ENCODE measurements around the gene ZFTA.
A peak's percentile ranks its signal among the peaks of the same experiment; 100 is the strongest.
"Not testable (repeated sequence)": the region's sequence is repeated elsewhere in the genome, so short reads cannot be mapped to it uniquely, and the experiment has no call there.

Gene ZFTA

DNA sequence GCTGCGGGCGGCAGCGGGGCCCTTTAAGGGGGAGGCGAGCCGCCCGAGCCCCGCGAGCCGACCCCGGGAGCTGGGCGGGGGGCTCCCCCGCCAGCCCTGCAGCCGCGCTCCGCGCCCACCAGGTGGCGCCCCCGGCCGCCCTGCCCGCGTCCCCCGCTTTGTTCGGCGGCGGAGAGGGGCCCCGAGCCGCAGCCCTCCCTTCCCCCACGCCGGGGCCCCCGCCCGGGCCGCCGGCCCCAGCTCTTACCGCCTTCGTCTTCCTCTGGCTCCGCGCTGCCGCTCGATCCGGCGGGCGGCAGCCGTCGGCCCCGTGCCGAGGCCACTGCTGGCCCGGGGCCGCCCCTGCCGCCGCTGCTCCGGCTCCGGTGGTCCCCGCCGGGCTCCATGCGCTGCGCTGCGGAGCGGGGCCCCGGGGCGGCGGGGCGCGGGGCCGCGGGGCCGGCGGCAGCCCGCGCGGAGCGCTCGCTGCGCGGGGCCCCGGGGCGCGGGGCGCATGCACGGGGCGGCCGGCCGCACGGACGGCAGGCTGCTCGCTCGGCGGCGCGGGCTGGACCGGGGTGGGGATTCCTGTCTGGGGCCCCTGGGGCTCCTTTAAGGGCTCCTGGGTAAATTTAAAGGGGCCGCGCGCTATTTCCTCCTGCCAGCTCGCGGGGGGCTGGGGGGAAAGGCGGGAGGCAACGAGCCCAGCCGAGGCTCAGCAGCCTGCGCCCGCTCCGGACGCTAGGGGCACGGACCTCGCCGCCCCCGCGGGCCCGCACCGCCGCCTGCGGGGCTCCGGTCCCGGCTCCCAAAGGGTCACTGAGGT, at the start of gene ZFTA:
Gene ZFTA (minus strand): TSS at position 539 of the 805 bp plus-strand sequence. CDS start 153 bp downstream, at position 386.
- peak in 1 of 2 donors; percentile 55 for DNase-seq (ENCODE audit: extremely low read depth in 1 of 2, low read depth in 1 of 2)

DNA sequence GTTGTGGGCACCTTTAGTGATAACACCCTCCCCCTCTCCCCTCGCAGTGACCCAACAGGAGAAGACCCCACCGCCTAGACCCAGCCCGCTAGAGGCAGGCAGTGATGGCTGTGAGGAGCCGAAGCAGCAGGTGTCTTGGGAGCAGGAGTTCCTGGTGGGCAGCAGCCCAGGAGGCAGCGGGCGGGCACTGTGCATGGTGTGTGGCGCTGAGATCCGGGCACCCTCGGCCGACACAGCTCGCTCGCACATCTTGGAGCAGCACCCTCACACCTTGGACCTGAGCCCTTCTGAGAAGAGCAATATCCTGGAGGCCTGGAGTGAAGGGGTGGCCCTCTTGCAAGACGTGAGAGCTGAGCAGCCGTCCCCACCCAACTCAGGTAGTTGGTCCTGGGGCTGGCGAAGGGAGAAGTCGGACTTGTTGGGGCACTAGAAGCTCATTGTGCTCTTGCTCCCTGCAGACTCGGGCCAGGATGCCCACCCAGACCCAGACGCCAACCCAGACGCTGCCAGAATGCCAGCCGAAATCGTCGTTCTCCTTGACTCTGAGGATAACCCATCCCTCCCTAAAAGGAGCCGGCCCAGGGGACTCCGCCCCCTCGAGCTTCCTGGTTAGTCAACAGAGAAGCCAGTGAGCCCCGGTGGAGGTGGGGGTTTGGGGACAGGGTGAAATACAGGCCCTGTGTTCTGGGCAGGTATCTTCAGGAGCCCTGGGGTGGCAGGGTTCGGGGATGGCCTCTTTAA, 49.4 kb upstream of the ZFTA start:
- DNase-seq (ENCODE audit: extremely low read depth in 1 of 2, low read depth in 1 of 2): no peak

DNA sequence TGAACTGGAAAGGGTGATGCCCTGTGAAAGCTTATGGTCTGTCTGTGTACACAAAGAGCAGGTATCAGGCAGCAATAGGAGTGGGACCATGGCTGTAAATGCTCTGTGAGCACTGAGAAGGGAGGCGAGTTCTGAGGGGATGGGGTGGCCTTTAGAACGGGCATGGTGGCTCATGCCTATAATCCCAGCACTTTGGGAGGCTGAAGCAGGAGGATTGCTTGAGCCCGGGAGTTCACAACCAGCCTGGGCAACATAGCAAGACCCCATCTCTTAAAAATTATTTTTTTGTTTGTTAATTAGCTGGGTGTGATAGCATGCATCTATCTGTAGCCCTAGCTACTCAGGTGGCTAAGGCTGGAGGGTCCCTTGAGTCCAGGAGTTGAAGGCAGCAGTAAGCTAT, 48.2 kb upstream of the ZFTA start:
- DNase-seq (ENCODE audit: extremely low read depth in 1 of 2, low read depth in 1 of 2): no peak

DNA sequence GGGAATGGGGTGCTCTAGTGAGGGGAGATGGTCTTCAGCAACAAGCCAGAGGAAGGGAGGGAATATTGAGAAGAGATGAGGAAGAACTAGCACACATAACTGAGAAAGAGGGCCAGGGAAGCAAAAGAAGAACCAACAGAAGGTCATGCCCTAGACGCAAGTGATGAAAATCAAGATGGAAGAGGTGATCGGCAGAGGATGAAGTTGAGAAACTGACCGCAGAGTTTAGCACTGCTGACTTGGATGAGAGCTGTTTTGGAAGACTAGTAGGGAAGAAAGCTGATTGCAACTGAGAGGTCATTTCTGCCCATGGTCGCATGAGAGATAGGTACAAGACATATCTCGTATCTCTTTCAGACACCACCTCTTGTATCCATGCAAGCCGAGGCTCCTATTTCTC, 47.6 kb upstream of the ZFTA start:
- DNase-seq (ENCODE audit: extremely low read depth in 1 of 2, low read depth in 1 of 2): no peak

DNA sequence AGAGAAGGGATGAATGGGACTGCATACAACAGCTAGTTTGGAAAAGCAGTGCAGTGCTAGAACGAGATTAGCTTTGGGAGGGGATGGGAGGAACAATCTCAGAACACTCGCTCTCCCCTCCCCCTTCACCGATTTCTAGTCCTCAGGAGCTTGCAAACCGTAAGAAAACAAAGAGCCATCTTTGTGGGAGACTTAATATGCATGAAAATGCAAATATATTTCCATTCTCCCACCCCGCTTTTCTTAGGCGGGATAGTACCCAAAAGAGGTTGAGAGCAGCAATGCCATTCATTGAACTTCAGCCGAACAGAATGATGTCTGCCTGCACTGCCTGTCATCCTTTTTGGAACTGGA, 45.8 kb upstream of the ZFTA start:
- no peak for DNase-seq (ENCODE audit: extremely low read depth in 1 of 2, low read depth in 1 of 2)

DNA sequence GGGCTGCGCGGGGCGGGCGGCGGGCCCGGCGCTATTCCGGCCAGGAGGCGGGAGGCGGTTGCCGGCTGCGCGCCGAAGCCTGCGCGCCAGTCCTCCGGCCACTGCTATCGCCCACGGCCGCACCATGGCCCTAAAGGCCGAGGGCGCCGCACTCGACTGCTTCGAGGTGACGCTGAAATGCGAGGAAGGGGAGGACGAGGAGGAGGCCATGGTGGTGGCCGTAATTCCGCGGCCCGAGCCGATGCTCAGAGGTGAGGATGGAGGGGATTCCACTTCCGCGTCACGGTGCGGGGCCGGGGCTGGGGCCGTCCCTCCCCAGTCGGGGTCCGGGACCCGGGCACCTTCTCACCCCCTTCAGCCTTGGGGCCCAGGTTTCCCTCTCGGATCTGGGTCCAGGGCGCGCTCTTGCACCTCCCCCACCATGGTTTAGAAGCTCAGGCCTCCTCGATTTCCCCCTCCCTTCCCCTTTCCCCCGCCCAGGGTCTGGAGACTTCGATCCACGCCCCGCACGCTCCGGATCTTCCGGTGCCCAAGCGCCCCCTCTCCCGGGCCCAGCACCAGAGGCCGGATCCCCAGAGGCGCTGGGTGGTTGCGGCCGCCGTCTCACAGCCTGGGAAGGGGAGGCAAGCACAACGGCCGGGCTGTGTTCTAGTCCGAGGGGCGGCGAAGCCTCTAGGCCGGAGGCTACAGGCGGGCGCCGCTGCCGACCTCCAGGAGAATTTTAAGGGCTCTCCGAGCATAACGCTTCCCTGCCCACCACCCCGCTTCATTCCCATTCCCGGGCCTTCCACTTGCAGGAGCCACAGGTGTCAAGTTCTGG, 45.2 kb upstream of the ZFTA start:
- DNase-seq (ENCODE audit: extremely low read depth in 1 of 2, low read depth in 1 of 2): no peak

DNA sequence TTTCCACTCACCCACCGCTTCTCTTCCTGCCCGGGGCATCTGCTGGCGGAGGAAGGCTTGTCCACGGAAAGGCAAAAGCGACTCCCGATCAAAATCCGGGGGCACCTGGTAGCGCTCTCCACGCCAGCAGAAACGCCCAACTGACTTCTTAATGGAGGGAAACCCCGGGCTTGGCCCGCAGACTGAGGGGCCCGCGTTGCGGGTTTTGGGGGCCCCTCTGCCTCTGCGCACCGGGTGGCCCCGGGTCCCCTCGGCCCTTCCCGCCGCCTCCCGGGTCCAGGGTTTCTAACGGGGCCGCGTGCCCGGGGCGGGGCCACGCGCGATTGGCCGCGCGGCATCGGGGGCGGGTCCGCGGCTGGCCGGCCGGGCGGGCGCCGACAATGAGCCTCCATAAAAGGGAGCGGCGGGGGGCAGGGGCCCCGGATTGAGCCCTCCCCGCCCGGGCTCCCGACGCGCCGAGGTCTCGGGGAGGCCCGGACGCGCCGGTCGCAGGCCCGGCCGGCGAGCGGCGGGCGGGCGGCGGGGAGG, 44.5 kb upstream of the ZFTA start, which contains the start of gene SPINDOC:
Gene SPINDOC (plus strand): TSS at position 422 of the 528 bp plus-strand sequence. CDS start 231 bp downstream, outside the sequence.
- DNase-seq (ENCODE audit: extremely low read depth in 1 of 2, low read depth in 1 of 2): peak in 1 of 2 donors; percentile 57

DNA sequence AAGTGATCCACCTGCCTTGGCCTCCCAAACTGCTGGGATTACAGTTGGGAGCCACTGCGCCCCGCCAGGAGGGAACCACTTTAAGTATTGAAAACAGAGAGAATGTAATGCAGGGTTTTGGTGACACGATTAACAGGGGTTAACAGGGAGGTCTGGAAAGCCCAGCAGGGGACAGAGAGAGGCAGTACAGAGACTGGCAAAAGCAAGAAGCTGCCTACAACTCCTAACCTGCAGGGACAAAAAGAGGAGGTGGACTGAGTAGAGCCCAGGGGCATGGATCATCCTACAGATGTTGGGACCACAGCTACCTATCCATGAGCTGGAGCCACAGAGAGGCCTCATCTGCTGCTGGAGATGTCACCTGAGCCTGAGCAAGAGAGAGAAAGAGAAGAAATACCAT, 42.9 kb upstream of the ZFTA start:
- no peak for DNase-seq (ENCODE audit: extremely low read depth in 1 of 2, low read depth in 1 of 2)

DNA sequence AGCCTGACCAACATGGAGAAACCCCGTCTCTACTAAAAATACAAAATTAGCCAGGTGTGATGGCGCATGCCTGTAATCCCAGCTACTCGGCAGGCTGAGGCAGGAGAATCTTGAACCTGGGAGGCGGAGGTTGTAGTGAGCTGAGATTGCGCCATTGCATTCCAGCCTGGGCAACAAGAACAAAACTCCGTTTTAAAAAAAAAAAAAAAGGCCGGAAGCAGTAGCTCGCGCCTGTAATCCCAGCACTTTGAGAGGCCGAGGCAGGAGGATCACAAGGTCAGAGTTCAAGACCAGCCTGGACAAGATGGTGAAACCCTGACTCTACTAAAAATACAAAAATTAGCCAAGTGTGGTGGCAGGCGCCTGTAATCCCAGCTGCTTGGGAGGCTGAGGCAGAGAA, 41.8 kb upstream of the ZFTA start:
- DNase-seq (ENCODE audit: extremely low read depth in 1 of 2, low read depth in 1 of 2): not testable (repeated sequence)

DNA sequence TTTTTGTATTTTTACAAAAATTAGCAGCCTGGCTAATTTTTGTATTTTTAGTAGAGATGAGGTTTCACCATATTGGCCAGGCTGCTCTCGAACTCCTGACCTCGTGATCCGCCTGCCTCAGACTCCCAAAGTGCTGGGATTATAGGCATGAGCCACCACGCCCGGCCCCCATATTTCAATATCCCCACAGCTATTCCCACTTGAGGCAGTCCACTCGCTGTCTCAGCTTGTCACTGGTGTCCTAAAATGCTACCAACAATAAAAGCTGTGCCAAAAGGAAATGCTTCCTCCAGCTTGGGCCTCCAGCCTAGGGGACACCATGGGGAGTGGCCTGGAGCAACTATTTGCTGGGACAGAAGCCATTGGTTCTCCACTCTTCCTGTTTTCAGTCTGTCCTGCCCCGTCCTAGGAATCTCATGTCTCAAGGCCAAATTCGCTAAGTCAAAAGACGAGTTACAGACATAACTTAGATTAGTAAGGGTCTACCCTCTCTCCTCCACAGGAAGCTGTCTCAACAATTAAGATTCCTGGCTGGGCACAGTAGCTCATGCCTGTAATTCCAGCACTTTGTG, 37.4 kb upstream of the ZFTA start:
- no peak for DNase-seq (ENCODE audit: extremely low read depth in 1 of 2, low read depth in 1 of 2)

DNA sequence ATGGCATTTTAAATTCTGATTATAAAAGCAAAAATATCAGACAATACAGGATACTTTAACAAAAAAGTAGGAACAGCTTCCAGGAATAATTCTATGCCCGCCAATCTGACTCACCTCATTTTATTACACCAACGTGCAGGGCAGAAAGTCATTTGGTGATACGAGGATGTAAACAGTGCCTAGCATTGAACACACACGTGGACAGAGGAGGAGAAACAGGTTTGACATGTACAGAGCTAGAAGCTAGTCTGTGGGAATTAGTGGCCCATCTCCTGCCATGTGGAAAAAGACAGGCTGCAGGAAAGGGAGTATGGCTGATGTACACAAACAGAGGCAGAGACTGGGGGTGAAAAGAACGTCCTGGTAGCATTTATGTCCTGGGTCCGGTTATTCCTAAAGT, 35.7 kb upstream of the ZFTA start:
- DNase-seq (ENCODE audit: extremely low read depth in 1 of 2, low read depth in 1 of 2): no peak

DNA sequence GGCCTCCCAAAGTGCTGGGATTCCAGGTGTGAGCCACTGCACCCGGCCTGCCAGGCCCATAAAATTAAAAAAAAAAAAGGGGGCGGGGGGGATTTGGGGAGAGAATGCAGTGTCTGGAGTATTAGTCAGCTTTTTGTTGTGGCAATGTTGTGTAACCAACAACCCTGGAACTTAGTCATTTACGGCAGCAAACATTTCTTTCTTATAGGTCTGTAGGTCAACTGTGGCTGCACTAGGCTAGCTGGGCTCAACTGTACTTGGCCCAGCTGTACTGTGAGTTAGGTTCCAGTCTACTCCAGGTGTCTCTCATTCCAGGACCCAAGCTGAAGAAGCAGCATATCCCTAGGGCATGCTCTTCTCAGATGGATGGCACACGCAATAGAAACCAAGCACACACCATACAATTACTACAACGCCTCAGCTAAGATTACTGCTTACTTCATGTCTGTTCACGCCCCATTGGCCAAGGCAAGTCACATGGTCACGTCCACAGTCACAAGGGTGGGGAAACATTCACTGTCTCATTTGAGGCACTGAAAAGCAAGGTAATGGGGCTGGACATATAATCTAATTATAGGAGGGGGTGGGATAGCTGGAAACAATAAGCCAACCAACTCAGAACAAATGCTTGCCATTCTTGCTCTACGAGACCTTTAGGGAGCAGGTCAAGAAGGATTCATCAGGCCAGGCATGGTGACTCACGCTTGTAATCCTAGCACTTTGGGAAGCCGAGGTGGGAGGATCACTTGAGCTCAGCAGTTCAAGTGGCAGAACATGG, 34.3 kb upstream of the ZFTA start:
- no peak for DNase-seq (ENCODE audit: extremely low read depth in 1 of 2, low read depth in 1 of 2)

DNA sequence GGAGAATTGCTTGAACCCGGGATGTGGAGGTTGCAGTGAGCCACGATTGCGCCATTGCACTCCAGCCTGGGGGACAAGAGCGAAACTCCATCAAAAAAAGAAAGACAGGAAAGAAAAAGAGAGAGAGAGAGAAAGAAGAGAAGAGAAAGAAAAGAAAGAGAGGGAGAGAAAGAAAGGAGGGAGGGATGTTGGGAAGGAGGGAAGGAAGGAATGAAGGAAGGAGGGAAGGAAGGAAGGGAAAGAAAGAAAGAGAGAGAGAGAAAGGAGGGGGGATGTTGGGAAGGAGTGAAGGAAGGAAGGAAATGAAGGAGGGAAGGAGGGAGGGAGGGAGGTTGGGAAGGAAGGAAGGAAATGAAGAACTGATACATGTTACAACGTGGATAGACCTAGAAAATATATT, 32.3 kb upstream of the ZFTA start:
- DNase-seq (ENCODE audit: extremely low read depth in 1 of 2, low read depth in 1 of 2): no peak

DNA sequence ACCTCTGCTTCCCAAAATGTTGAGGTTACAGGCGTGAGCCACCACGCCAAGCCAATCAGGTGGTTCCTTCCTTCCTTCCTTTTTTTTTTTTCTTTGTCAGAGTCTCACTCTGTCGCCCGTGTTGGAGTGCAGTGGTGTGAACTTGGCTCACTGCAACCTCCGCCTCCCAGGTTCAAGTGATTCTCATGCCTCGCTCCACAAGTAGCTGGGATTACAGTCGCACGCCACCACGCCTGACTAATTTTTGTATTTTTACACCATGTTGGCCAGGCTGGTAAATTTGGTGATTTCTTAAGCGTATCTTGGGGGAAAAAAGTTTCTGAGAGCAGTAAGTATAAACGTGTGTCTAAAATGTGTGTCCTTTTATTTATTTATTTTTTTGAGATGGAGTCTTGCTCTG, 26.5 kb upstream of the ZFTA start:
- DNase-seq (ENCODE audit: extremely low read depth in 1 of 2, low read depth in 1 of 2): no peak

DNA sequence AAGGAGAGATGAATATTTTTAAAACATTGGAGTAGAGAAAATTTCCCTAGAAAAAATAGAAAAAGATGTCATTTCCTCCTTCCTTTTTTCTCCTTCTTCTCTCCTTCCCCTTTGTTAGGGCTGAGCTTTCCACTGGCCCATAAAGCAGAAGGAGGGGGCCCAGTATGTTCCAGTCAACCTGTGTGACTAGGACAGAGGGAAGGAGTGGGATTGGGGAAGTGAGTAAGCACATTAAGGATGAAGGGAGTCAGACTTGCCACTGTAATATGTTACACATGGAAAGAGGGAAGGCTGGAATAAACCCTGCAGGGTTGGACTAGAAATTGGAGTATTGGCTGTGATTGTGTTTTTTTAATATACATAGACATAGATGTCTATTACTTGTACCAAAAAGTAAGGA, 24.6 kb upstream of the ZFTA start:
- no peak for DNase-seq (ENCODE audit: extremely low read depth in 1 of 2, low read depth in 1 of 2)

DNA sequence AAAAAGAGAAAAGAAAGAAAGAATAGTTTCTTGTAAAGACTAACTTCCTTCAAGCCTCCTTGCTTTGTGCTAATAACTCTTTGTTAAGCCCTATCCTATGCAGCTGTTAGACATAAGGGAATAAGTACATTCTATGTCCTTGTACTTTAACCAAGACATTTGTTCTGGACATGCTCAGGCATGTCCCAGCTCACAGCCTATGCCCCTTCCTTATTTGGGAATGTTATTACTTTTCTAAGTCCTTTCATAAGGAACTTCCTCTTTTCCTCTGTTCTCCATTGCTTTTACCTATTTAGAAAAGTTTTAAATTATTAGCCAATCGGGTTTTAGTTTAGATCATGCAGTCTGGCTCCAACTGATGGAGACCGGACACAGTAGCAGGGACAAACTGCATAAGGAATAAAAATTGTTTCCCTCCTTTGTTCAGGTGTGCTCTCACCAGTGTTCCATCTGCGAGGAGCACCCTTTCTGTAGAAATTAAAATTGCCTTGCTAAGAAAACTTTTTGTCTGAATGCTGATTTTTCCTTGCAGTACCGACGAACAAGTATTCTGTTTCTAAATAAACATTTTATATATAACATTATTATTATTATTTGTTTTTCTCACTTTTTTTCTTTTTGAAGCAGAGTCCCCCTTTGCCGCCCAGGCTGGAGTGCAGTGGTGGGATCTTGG, 23.1 kb upstream of the ZFTA start:
- no peak for DNase-seq (ENCODE audit: extremely low read depth in 1 of 2, low read depth in 1 of 2)

DNA sequence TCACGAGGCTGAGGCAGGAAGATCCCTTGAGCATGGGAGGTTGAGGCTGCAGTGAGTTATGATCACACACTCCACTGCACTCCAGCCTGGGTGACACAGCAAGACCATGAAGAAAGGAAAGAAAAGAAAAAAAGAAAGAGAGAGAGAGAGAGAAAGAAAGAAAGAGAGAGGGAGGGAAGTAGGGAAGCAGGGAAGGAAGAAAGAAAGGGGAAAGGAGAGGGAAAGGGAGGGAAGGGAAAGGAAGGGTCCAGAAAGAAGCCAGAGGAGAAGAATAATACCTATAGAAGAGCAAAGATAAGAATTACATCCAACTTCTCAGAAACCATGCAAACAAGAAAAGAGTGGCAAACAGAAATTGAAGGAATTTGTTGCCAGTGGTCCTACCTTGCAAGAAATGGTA, 17.2 kb upstream of the ZFTA start:
- no peak for DNase-seq (ENCODE audit: extremely low read depth in 1 of 2, low read depth in 1 of 2)

DNA sequence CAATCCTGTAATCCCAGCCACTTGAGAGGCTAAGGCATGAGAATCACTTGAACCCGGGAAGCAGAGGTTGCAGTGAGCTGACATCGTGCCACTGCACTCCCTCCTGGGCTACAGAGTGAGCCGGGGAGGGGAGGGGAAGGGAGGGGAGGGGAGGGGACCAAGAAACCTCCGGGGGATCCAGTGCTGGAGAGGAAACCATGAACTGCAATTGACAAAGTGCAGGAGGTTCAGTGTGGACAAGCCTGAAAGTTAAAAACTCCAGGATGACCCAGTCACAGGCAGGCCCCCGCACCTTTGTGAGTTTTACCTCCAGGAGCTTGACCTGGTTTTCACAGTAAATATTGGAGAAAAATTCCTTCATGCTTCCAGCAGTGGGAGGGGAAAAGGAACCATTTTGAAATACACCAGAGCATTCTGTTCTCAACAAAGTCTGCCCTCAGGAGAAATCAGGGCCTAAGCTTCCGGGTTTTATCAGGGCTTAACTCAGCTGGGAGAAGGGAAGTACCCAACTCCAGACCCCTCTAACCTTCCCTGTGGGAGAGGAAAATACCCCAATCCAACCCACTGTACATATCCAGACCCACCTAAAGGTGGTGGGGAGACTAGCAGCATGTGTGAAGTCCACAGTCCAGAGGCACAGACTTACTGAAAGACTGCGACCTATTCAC, 15.5 kb upstream of the ZFTA start:
- DNase-seq (ENCODE audit: extremely low read depth in 1 of 2, low read depth in 1 of 2): no peak

DNA sequence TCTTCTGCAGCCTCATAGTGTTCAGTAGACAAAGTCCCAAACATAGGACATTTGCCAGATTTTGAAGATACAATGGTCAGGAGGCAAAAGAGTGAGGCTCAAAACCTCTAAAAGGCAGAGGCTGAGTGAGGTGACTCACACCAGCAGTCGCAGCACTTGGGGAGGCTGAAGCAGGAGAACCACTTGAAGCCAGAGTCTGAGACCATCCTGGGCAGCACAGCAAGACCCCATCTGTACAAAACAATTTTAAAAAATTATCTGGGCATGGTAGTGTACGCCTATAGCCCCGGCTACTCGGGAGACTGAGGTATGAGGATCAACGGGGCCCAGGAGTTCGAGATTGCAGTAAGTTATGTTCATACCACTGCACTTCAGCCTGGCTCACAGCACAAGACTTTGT, 14.2 kb upstream of the ZFTA start:
- DNase-seq (ENCODE audit: extremely low read depth in 1 of 2, low read depth in 1 of 2): no peak

Measured in activated CD8-positive, alpha-beta memory T cell treated with anti-CD3 and anti-CD28 coated beads for 1 hour (primary cell).